Neural progenitor cell (in vitro differentiated cells): Measurements from ENCODE around the gene TPD52L2. TPM values are rescaled to one million over a fixed set of nuclear protein-coding genes. Genes with fewer than 3 reads are reported as not detected.
A peak's percentile ranks its signal among the peaks of the same experiment; 100 is the strongest.

Experiments
- DNase-seq: peaks from one replicate; pipeline ENCODE4 v3.0.0-alpha.2; 2016; ENCODE audit warnings: low spot score
- H2AFZ ChIP-seq: fragments of 200-600 bp; sonication (generic); replicated peaks from 2 replicates; pipeline ENCODE4 v1.6.1; 2016; ENCODE audit warnings: antibody characterized with exemption
- H3F3A ChIP-seq: fragments of 200-600 bp; sonication (generic); 2 replicates; pipeline ENCODE4 v1.6.1; 2016; ENCODE audit warnings: antibody characterized with exemption, low read depth
- H3K27ac ChIP-seq: fragments of 200-600 bp; sonication (generic); 2 replicates; pipeline ENCODE4 v1.5.1; 2016; ENCODE audit warnings: mild to moderate bottlenecking
- H3K27me3 ChIP-seq: fragments of 200-600 bp; sonication (generic); 2 replicates; pipeline ENCODE4 v1.6.1; 2016; ENCODE audit warnings: mild to moderate bottlenecking, moderate library complexity
- H3K36me3 ChIP-seq: fragments of 200-600 bp; sonication (generic); 2 replicates; pipeline ENCODE4 v1.5.1; 2016
- H3K4me1 ChIP-seq: fragments of 200-600 bp; sonication (generic); 2 replicates; pipeline ENCODE4 v1.6.1; 2016; ENCODE audit warnings: mixed run types
- H3K4me2 ChIP-seq: fragments of 200-600 bp; sonication (generic); 2 replicates; pipeline ENCODE4 v1.6.1; 2016
- H3K4me3 ChIP-seq: fragments of 200-600 bp; sonication (generic); 2 replicates; pipeline ENCODE4 v1.5.1; 2016
- H3K79me2 ChIP-seq: fragments of 200-600 bp; sonication (generic); 2 replicates; pipeline ENCODE4 v1.6.1; 2016; ENCODE audit warnings: low read depth
- H3K9ac ChIP-seq: fragments of 200-600 bp; sonication (generic); 2 replicates; pipeline ENCODE4 v1.6.1; 2016
- H3K9me3 ChIP-seq: fragments of 200-600 bp; sonication (generic); 2 replicates; pipeline ENCODE4 v1.5.1; 2016; ENCODE audit warnings: low read depth
- H4K20me1 ChIP-seq: fragments of 200-600 bp; sonication (generic); 2 replicates; pipeline ENCODE4 v1.6.1; 2016; ENCODE audit warnings: low read depth
- H3K27ac Mint-ChIP-seq: 3 replicates; pipeline ENCODE4 v1.8.0; 2021; ENCODE audit warnings: mixed read lengths
- H3K27me3 Mint-ChIP-seq: 2 replicates; pipeline ENCODE4 v1.8.0; 2022; ENCODE audit warnings: low read depth, mild to moderate bottlenecking, inconsistent platforms, moderate library complexity, mixed read lengths; ENCODE audit not compliant: insufficient read depth
- H3K36me3 Mint-ChIP-seq: 3 replicates; pipeline ENCODE4 v1.8.0; 2021; ENCODE audit warnings: mixed read lengths
- H3K4me1 Mint-ChIP-seq: 3 replicates; pipeline ENCODE4 v1.8.0; 2021; ENCODE audit warnings: mixed read lengths
- H3K4me3 Mint-ChIP-seq: 3 replicates; pipeline ENCODE4 v1.8.0; 2021; ENCODE audit warnings: mild to moderate bottlenecking, moderate library complexity, mixed read lengths
- H3K9me3 Mint-ChIP-seq: 3 replicates; pipeline ENCODE4 v1.8.0; 2020; ENCODE audit warnings: mixed read lengths
- CTCF ChIP-seq: fragments of 200-600 bp; sonication (generic); IDR thresholded peaks from 2 replicates; pipeline ENCODE4 v1.5.1; 2017; ENCODE audit warnings: antibody characterized with exemption, mild to moderate bottlenecking
- EZH2 ChIP-seq: fragments of 200-600 bp; sonication (generic); IDR thresholded peaks from 2 replicates; pipeline ENCODE4 v1.6.1; 2017; ENCODE audit warnings: antibody characterized with exemption, mild to moderate bottlenecking, moderate library complexity
- EZH2phosphoT487 ChIP-seq: fragments of 200-600 bp; sonication (generic); IDR thresholded peaks from 2 replicates; pipeline ENCODE4 v1.6.1; 2017; ENCODE audit warnings: antibody characterized with exemption
- total RNA-seq: library from RNA; depleted of rRNA; stranded (reverse); fragments of >200 nt; gene quantifications from 2 replicates; pipeline ENCODE4 v1.2.3, GENCODE V29; 2015; ENCODE audit warnings: low replicate concordance

Gene TPD52L2
- total RNA-seq, 1 donor from 2014 or later, result 66.6 TPM

- peak; percentile 98 for DNase-seq
- H3K4me2 ChIP-seq, result peak overlapping the region; percentile 60
- no peak overlapping the region for H3K4me3 ChIP-seq
- no peak overlapping the region for H2AFZ ChIP-seq
- no peak overlapping the region for H3K9ac ChIP-seq
- peak overlapping the region; percentile 76 for H3K27ac Mint-ChIP-seq
- no peaks in the 10 kb centered on the region for H3K36me3 Mint-ChIP-seq
- H3K9me3 Mint-ChIP-seq, result no peaks in the 10 kb centered on the region
- peak overlapping the region; percentile 48 for H3K4me3 Mint-ChIP-seq
- H3K79me2 ChIP-seq, result no peaks in the 10 kb centered on the region
- no peak for TF ChIP-seq EZH2
- TF ChIP-seq EZH2phosphoT487, result no peak
- no peak for TF ChIP-seq CTCF
- peaks cover 34% of the 10 kb centered on the region for H3K27me3 ChIP-seq
- H3K9me3 ChIP-seq, result no peaks in the 10 kb centered on the region
- peaks cover 15% of the 10 kb centered on the region for H3K4me1 ChIP-seq
- H3K4me1 Mint-ChIP-seq, result peaks cover 19% of the 10 kb centered on the region
- no peaks in the 10 kb centered on the region for H4K20me1 ChIP-seq
- no peaks in the 10 kb centered on the region for H3K36me3 ChIP-seq
- H3K27ac ChIP-seq, result no peak overlapping the region
- H3K27me3 Mint-ChIP-seq, result peaks cover 13% of the 10 kb centered on the region
- peaks cover 22% of the 10 kb centered on the region for H3F3A ChIP-seq
Measured at GRCh38 chr20:63835021-63835858, 29.8 kb upstream of the TPD52L2 start.

- Histone ChIP-seq H3K27ac (no peak overlapping the region), H3K27me3 (peaks cover 26% of the 10 kb centered on the region), H3K9me3 (no peaks in the 10 kb centered on the region), H3K4me3 (no peak overlapping the region), H3K36me3 (no peaks in the 10 kb centered on the region), H3F3A (peaks cover 21% of the 10 kb centered on the region), H2AFZ (no peak overlapping the region), H3K79me2 (no peaks in the 10 kb centered on the region), H4K20me1 (no peaks in the 10 kb centered on the region), H3K9ac (no peak overlapping the region), H3K4me1 (peaks cover 15% of the 10 kb centered on the region), H3K4me2 (no peak overlapping the region)
- no peaks in the 10 kb centered on the region for H3K36me3 Mint-ChIP-seq
- H3K27me3 Mint-ChIP-seq, result peaks cover 16% of the 10 kb centered on the region
- TF ChIP-seq CTCF, result no peak
- no peak for TF ChIP-seq EZH2
- no peak for TF ChIP-seq EZH2phosphoT487
- peaks cover 22% of the 10 kb centered on the region for H3K4me1 Mint-ChIP-seq
- no peak for DNase-seq
- no peak overlapping the region for H3K27ac Mint-ChIP-seq
- H3K4me3 Mint-ChIP-seq, result no peak overlapping the region
- no peaks in the 10 kb centered on the region for H3K9me3 Mint-ChIP-seq
Measured at GRCh38 chr20:63836458-63837344, 28.4 kb upstream of the TPD52L2 start.

DNA sequence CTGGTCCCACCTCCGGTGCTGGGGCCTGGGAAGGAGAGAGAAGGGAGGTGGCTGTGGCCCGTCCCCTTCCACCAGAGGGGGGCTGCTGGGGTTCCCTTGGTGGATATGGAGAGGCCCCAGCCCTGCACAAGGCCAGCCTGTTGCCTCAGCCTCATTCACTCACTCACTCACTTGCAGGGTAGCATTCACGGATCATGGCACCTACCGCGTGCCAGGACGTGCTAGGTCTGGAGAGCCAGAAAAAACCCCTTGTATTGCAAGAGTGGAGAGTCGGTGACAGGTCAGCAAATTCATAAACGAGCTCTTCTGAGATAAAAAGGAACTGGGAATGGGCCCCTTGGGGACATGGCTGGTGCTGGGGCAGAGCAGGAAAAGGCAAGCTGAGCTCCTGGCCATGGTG, 27.6 kb upstream of the TPD52L2 start:
- H3K36me3 ChIP-seq, result no peaks in the 10 kb centered on the region
- Mint-ChIP-seq H3K27me3 (peaks cover 17% of the 10 kb centered on the region), H3K4me3 (no peak overlapping the region), H3K9me3 (no peaks in the 10 kb centered on the region), H3K36me3 (no peaks in the 10 kb centered on the region), H3K4me1 (peaks cover 23% of the 10 kb centered on the region), H3K27ac (peak overlapping the region; percentile 70)
- H3F3A ChIP-seq, result peaks cover 14% of the 10 kb centered on the region
- no peak overlapping the region for H2AFZ ChIP-seq
- no peaks in the 10 kb centered on the region for H3K9me3 ChIP-seq
- no peaks in the 10 kb centered on the region for H4K20me1 ChIP-seq
- no peak overlapping the region for H3K4me2 ChIP-seq
- H3K4me3 ChIP-seq, result no peak overlapping the region
- TF ChIP-seq CTCF, result no peak
- no peak for TF ChIP-seq EZH2phosphoT487
- TF ChIP-seq EZH2, result no peak
- H3K4me1 ChIP-seq, result peaks cover 15% of the 10 kb centered on the region
- DNase-seq, result no peak
- H3K79me2 ChIP-seq, result no peaks in the 10 kb centered on the region
- H3K27me3 ChIP-seq, result peaks cover 18% of the 10 kb centered on the region
- H3K27ac ChIP-seq, result no peak overlapping the region
- H3K9ac ChIP-seq, result no peak overlapping the region
